SKM-1 (cell line): ENCODE data around the gene TPST2.

Source experiments
- DNase-seq: peaks from one replicate; lab custom pipeline; 2025; ENCODE audit not compliant: unreplicated experiment; lab: John Stamatoyannopoulos, UW

TPST2 gene

GRCh38 chr22:26479043-26479791 is 110.7 kb downstream of the TPST2 start:
- DNase-seq, result no peak

- DNase-seq, result no peak
Observed at GRCh38 chr22:26477341-26477731, 112.6 kb downstream of the TPST2 start.

DNA sequence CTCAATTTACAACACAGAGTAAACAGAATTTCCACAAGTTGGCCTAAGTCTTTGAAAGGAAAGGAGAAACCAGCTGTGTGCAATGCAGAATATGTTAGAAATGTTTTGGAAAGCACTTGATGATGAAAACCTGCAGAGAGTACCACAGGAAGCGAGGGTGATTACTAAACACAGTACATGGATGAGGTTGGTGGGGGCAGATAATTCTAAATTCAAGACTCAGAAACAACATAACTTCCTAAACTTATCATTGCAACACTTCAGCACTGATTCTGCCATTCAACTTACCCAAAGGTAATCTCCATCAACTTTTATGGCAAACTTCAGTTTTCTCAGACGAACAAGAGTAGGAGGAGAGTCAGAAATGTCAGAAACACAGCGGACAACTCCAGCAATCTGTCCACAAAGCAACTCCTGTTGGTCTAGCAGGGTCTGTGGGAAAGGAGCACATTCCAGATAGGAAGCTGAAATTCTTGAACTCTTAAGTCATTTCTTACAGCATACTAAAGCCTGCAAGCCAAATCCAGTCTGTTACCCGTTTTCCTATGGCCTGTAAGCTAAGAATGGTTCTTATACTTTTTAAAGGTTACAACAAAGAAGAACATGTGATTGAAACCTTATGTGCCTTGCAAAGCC is 113.1 kb downstream of the TPST2 start:
- DNase-seq, result peak; percentile 8

- no peak for DNase-seq
Observed at GRCh38 chr22:26474682-26475081, 115.2 kb downstream of the TPST2 start.
